DLD1 (cell line): ENCODE measurements around the gene CXXC5.

ENCODE experiments used
- in situ Hi-C: cut with HindIII; loops from 2 replicates; pipeline ENCODE4 v1.10.0; 2017; ENCODE audit warnings: low sequenced_read_pairs

CXXC5 gene

GRCh38 chr5:139690064-139690802, 42.1 kb downstream of the CXXC5 start:
- in situ Hi-C loops = no loop called here

DNA sequence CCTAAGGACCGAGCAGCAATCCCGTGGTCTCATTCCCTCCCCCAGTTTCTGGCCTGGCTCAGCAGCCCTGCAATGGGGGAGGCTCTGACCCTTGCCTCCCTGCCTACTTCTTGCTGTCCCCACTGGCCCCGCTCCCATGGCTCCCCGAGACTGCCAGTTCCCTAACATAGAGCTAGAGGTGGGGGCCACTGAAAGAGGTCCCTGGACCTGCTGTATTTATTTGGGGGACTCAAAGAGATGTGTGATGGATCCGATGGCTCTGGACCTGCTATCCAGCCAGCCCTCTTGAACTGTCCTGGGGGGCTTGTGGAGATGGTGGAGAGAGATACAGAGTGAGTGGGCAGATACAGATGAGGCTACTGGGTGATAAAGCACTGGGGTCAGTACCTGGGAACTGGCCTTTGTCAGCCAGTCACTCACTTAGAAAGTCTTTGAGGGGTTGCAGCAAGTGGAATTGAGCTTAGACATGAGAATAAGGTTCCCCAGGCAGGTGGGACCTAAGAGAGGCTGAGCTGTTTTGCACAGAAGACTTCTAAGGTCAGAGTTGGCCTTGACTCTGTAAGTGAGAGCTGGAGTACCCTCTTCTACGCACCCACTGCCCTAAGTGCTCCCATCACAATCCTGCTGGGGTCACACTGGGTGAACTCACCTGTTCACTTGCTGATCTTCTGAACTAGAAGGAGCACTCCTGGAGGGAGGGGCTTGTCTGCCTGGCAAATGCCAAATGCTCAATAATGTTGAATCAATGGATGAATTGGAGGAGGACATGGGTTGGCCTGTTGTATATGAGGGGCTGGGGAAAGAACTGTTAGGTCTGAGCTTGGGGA, 42.9 kb downstream of the CXXC5 start:
- in situ Hi-C loops = no loop called here

DNA sequence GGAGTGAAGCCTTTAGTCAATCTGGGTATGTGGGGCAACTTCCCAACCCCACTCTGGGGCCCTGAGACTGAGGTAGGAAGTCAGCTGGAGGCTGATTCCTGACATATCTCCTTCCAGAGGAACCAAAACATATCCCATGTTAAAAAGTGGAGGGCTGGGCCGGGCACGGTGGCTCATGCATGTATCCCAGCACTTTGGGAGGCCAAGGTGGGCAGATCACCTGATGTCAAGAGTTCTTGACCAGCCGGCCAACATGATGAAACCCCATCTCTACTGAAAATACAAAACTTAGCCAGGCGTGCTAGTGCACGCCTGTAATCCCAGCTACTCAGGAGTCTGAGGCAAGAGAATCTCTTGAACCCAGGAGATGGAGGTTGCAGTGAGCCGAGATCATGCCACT, 44.0 kb downstream of the CXXC5 start:
- in situ Hi-C loops = no loop called here

DNA sequence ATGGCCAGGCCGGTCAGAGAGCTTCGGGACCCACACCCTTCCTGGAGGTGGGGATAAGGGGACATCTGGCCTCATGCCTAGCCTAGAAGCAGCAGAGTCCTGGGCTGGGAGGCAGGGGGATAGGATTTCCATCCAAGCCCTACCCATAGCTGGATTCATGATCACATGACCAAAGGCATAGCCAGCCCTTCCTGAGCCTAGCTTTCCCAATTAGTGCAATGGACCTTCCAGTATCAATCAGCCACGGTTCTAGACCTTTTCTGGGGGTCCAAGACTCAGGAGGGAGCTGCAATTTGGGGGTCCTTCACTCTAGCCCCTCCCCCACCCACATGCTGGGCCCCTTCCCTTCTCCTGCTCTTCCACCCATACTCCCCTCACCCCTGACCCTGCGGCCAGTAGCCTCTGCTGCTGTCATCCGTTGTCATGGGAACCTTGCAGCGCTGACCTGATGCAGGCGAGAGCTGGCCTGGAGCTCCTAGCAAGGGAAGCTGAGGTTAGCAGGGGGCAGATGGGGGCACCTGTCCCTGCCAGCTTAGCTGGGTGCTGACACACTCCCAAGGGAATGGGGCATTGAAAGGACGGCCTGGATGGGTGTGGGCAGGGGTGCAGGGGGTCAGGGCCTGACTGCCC, 44.6 kb downstream of the CXXC5 start:
- in situ Hi-C loops = no loop called here

- in situ Hi-C loops = no loop called here
Measured at GRCh38 chr5:139693676-139694364, 45.7 kb downstream of the CXXC5 start.

- in situ Hi-C loops = no loop called here
Measured at GRCh38 chr5:139694556-139695177, 46.5 kb downstream of the CXXC5 start.

DNA sequence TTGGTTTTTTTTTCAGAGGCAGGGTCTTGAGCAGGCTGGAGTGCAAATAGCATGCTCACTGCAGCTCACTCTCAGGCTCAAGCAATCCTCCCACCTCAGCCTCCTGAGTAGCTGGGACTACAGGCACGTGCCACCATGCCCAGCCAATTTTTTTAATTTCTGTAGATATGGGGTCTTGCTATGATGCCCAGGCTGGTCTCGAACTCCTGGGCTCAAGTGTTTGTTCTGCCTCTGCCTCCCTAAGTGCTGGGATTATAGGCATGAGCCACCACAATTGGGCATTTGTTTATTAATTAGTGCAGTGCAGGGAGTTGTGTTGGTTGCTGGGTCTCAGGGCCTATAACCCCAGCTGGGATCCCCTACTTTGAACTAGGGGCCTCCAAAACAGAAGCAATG, 47.0 kb downstream of the CXXC5 start:
- in situ Hi-C loops = no loop called here

GRCh38 chr5:139696167-139696893, 48.2 kb downstream of the CXXC5 start:
- in situ Hi-C loops = no loop called here

- in situ Hi-C loops = no loop called here
Measured at GRCh38 chr5:139696894-139697658, 48.9 kb downstream of the CXXC5 start.

GRCh38 chr5:139698490-139699146, 50.5 kb downstream of the CXXC5 start:
- in situ Hi-C loops = no loop called here

- in situ Hi-C loops = no loop called here
Measured at GRCh38 chr5:139699351-139699750, 51.2 kb downstream of the CXXC5 start.

DNA sequence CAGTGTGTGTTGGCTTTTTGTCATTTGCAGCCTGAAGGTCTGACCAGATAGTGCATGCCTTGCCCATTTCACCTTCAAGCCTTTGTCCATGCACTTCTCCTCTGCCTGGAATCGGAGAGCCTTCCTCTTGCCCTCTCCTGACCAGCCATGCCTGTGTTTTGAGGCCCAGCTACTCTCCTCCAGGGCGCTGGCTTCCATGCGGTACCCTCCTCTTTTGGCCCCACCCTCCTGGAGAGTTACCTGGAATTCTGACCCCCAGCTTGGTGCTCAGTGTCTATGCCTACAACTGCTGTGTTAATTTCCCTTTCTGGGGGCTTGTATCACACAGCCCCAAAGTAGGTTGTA, 52.5 kb downstream of the CXXC5 start:
- in situ Hi-C loops = loop anchor here (10.0 kb wide), 1 partner anchor 56 kb away; the partner anchor contains the start of gene CXXC5

DNA sequence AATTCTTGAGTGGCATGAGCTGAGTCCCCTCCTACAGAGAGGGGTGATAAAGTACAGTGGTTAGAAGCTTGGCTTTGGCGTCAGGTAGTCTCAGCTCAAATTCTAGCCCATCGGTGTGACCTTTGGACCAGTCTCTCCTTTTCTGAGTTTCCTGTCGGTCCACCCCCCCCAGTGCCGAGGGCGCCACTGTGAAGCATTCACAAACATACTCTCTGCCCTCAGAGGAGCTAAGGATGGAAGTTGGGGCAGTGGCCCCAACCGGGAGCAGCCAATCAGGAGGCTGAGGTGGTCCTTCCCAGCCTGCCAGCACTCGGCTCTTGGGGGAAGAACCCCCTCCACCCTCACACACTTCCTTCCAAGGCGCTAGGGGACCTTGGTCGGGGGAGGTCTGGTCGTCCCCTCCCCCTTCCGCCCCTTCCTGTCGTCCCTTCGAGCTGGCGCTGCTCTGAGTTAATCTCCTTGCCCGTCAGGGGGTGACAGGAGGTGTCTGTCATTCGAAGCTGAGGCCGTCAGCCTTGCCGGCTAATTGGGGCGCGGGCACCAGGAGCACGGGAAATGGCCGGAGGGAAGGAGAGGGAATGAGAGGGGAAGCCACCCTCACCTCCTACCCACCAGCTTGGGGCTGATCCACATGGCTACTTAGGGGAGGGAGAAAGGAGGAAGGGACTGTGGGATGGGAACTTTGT, 53.0 kb downstream of the CXXC5 start:
- in situ Hi-C loops = loop anchor here (10.0 kb wide), 1 partner anchor 56 kb away; the partner anchor contains the start of gene CXXC5

GRCh38 chr5:139702548-139702947, 54.4 kb downstream of the CXXC5 start:
- in situ Hi-C loops = loop anchor here (10.0 kb wide), 1 partner anchor 58 kb away; the partner anchor contains the start of gene CXXC5

DNA sequence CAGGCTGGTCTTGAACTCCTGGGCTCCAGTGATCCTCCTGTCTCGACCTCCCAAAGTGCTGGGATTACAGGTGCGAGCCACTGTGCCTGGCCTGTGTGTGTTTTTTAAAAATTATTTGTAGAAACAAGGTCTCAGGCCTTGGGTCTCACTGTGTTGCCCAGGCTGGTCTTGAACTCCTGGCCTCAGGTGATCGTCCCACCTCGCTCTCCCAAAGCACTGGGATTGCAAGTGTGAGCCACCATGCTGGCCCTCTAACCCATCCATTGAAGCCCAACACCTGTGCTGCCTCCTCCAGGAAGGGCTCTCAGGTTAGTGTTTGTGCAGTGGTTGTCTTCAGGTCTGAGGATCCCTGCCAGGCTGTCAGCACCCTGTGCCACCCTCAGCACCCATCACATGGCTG, 56.6 kb downstream of the CXXC5 start:
- in situ Hi-C loops = loop anchor here (10.0 kb wide), 1 partner anchor 60 kb away; the partner anchor contains the start of gene CXXC5

- in situ Hi-C loops = loop anchor here (10.0 kb wide), 1 partner anchor 60 kb away; the partner anchor contains the start of gene CXXC5
Measured at GRCh38 chr5:139705191-139705590, 57.0 kb downstream of the CXXC5 start.

- in situ Hi-C loops = loop anchor here (10.0 kb wide), 1 partner anchor 61 kb away; the partner anchor contains the start of gene CXXC5
Measured at GRCh38 chr5:139705655-139706587, 57.8 kb downstream of the CXXC5 start.
